ENCODE results near the gene PARP6. TPM values are rescaled to one million over a fixed set of nuclear protein-coding genes. Genes with fewer than 3 reads are reported as not detected.

Gene PARP6
- total and polyA plus RNA-seq, 4 donors: 33.7 to 73.9 (median 59.9) TPM

- no peak overlapping the region for H3K27ac ChIP-seq (ENCODE audit: low read depth in 1 of 2, low read length in 1 of 2)
- no peak for DNase-seq
- peaks cover 0 to 9% (median 0%) of the 10 kb centered on the region in 5 donors for H3K4me1 ChIP-seq (ENCODE audit: control insufficient read depth in 5 of 5, insufficient read depth in 5 of 5, low read length in 5 of 5)
- no peak overlapping the region for H3K9ac ChIP-seq (ENCODE audit: insufficient read depth in 1 of 2, low read length in 2 of 2)
- no peak for TF ChIP-seq CTCF (IDR thresholded peaks at IDR 0.05; ENCODE audit: control extremely low read depth, extremely low read depth)
- ATAC-seq (ENCODE audit: insufficient read depth, low FRiP score): no peak
- no peak overlapping the region for H3K4me3 ChIP-seq
- H3K36me3 ChIP-seq (ENCODE audit: control insufficient read depth in 4 of 4, insufficient read depth in 4 of 4, low read length in 4 of 4): no peaks in the 10 kb centered on the region
- no peaks in the 10 kb centered on the region for H3K9me3 ChIP-seq (ENCODE audit: control insufficient read depth in 4 of 4, insufficient read depth in 3 of 4, low read length in 3 of 4)
- no peaks in the 10 kb centered on the region for H3K27me3 ChIP-seq (ENCODE audit: control insufficient read depth in 3 of 3, insufficient read depth in 3 of 3, low read length in 2 of 3)
- 31 to 33% methylated on average over 2 of the region's 2 CpGs for WGBS, 2 donors
Observed at GRCh38 chr15:72318408-72318942, 46.1 kb upstream of the PARP6 start.

- WGBS, 2 donors: 72 to 73% methylated on average over 6 of the region's 6 CpGs
- Histone ChIP-seq H3K4me3 (no peak overlapping the region), H3K4me1 (ENCODE audit: control insufficient read depth in 5 of 5, insufficient read depth in 5 of 5, low read length in 5 of 5) (peaks cover 0 to 9% (median 0%) of the 10 kb centered on the region in 5 donors), H3K27me3 (ENCODE audit: control insufficient read depth in 3 of 3, insufficient read depth in 3 of 3, low read length in 2 of 3) (no peaks in the 10 kb centered on the region), H3K9me3 (ENCODE audit: control insufficient read depth in 4 of 4, insufficient read depth in 3 of 4, low read length in 3 of 4) (no peaks in the 10 kb centered on the region), H3K27ac (ENCODE audit: low read depth in 1 of 2, low read length in 1 of 2) (no peak overlapping the region), H3K9ac (ENCODE audit: insufficient read depth in 1 of 2, low read length in 2 of 2) (no peak overlapping the region), H3K36me3 (ENCODE audit: control insufficient read depth in 4 of 4, insufficient read depth in 4 of 4, low read length in 4 of 4) (no peaks in the 10 kb centered on the region)
- no peak for ATAC-seq (ENCODE audit: insufficient read depth, low FRiP score)
- no peak for TF ChIP-seq CTCF (IDR thresholded peaks at IDR 0.05; ENCODE audit: control extremely low read depth, extremely low read depth)
- DNase-seq: peak; percentile 47 to 52 (median 51)
Observed at GRCh38 chr15:72315706-72316370, 43.5 kb upstream of the PARP6 start.

- DNase-seq (no peak), ATAC-seq (ENCODE audit: insufficient read depth, low FRiP score) (no peak)
- Histone ChIP-seq H3K36me3 (ENCODE audit: control insufficient read depth in 4 of 4, insufficient read depth in 4 of 4, low read length in 4 of 4) (peaks cover 0 to 2% (median 0%) of the 10 kb centered on the region in 4 donors), H3K9me3 (ENCODE audit: control insufficient read depth in 4 of 4, insufficient read depth in 3 of 4, low read length in 3 of 4) (no peaks in the 10 kb centered on the region), H3K27me3 (ENCODE audit: control insufficient read depth in 3 of 3, insufficient read depth in 3 of 3, low read length in 2 of 3) (no peaks in the 10 kb centered on the region), H3K27ac (ENCODE audit: low read depth in 1 of 2, low read length in 1 of 2) (no peak overlapping the region), H3K9ac (ENCODE audit: insufficient read depth in 1 of 2, low read length in 2 of 2) (no peak overlapping the region), H3K4me1 (ENCODE audit: control insufficient read depth in 5 of 5, insufficient read depth in 5 of 5, low read length in 5 of 5) (no peaks in the 10 kb centered on the region), H3K4me3 (no peak overlapping the region)
- 96 to 97% methylated on average over 2 of the region's 2 CpGs for WGBS, 2 donors
- no peak for TF ChIP-seq CTCF (IDR thresholded peaks at IDR 0.05; ENCODE audit: control extremely low read depth, extremely low read depth)
Observed at GRCh38 chr15:72313881-72314280, 41.5 kb upstream of the PARP6 start.
